ENCODE results near the gene SERHL2.

Gene SERHL2

GRCh38 chr22:42587588-42588175 lies 33.9 kb downstream of the SERHL2 start:
- ChIA-PET POLR2A (no interaction called here), CTCF (no interaction called here)
- no peak overlapping the region for H3K4me3 ChIP-seq (ENCODE audit: control insufficient read depth in 1 of 7, extremely low read depth in 1 of 7, insufficient read depth in 4 of 7, low read depth in 2 of 7, low read length in 6 of 7)
- WGBS (ENCODE audit: insufficient coverage): 87% methylated on average over 4 of the region's 5 CpGs
- no peak for DNase-seq
- no peak overlapping the region for H3K27ac ChIP-seq (ENCODE audit: insufficient read depth in 1 of 2, low read depth in 1 of 2, low read length in 2 of 2, poor library complexity in 1 of 2, severe bottlenecking in 2 of 2)
- no peaks in the 10 kb centered on the region for H3K27me3 ChIP-seq (replicated peaks in 2 of 5; ENCODE audit: control insufficient read depth in 4 of 5, insufficient read depth in 5 of 5, low read length in 4 of 5)
- H3K4me1 ChIP-seq (ENCODE audit: control extremely low read depth in 1 of 4, control insufficient read depth in 4 of 4, insufficient read depth in 4 of 4, low read length in 3 of 4): peaks cover 0 to 7% (median 0%) of the 10 kb centered on the region in 4 experiments
- peaks cover 17 to 84% (median 67%) of the 10 kb centered on the region in 4 experiments for H3K36me3 ChIP-seq (ENCODE audit: control insufficient read depth in 4 of 4, insufficient read depth in 4 of 4, low read length in 3 of 4)
- no peaks in the 10 kb centered on the region for H3K9me3 ChIP-seq (ENCODE audit: control extremely low read depth in 1 of 5, control insufficient read depth in 4 of 5, insufficient read depth in 2 of 5, low read depth in 1 of 5, low read length in 4 of 5)

DNA sequence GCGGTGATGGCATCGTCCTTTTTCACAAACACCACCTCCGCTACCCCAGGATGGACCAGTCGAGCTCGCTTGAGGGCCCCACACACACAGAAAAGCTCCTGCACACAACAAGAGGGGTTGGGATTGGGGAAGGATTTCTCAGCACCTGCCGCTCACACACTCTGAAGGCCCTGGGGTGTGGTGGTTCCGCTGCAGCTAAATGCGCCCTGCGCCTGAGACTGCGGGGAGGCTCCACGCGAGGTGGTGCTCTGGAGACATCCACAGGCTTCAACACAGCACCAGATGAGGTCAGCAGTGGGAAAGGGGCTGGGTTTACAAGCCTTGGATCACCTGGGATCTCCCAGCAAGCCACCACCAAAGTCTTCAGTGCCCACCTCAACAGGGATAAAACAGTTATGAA lies 38.2 kb downstream of the SERHL2 start:
- ChIA-PET CTCF (interaction anchor here (0.9 to 1.5 kb wide), 2 partner anchors 10 to 15 kb away, joined by 3 read pairs; no protein-coding TSS in a partner anchor), POLR2A (interaction anchor here (0.7 kb wide), 1 partner anchor 11 kb away, joined by 3 read pairs; no protein-coding TSS in a partner anchor)
- DNase-seq: no peak
- H3K4me3 ChIP-seq (ENCODE audit: control insufficient read depth in 1 of 7, extremely low read depth in 1 of 7, insufficient read depth in 4 of 7, low read depth in 2 of 7, low read length in 6 of 7): no peak overlapping the region
- H3K27me3 ChIP-seq (replicated peaks in 2 of 5; ENCODE audit: control insufficient read depth in 4 of 5, insufficient read depth in 5 of 5, low read length in 4 of 5): no peaks in the 10 kb centered on the region
- peaks cover 11 to 86% (median 65%) of the 10 kb centered on the region in 4 experiments for H3K36me3 ChIP-seq (ENCODE audit: control insufficient read depth in 4 of 4, insufficient read depth in 4 of 4, low read length in 3 of 4)
- H3K27ac ChIP-seq (ENCODE audit: insufficient read depth in 1 of 2, low read depth in 1 of 2, low read length in 2 of 2, poor library complexity in 1 of 2, severe bottlenecking in 2 of 2): no peak overlapping the region
- no peaks in the 10 kb centered on the region for H3K9me3 ChIP-seq (ENCODE audit: control extremely low read depth in 1 of 5, control insufficient read depth in 4 of 5, insufficient read depth in 2 of 5, low read depth in 1 of 5, low read length in 4 of 5)
- 96% methylated on average over 11 of the region's 12 CpGs for WGBS (ENCODE audit: insufficient coverage)
- H3K4me1 ChIP-seq (ENCODE audit: control extremely low read depth in 1 of 4, control insufficient read depth in 4 of 4, insufficient read depth in 4 of 4, low read length in 3 of 4): peaks cover 0 to 7% (median 0%) of the 10 kb centered on the region in 4 experiments

- POLR2A ChIA-PET: no interaction called here
- 95% methylated on average over 3 of the region's 3 CpGs for WGBS (ENCODE audit: insufficient coverage)
Measured at GRCh38 chr22:42595434-42595833, 41.7 kb downstream of the SERHL2 start.

GRCh38 chr22:42596336-42596735 lies 42.6 kb downstream of the SERHL2 start:
- Histone ChIP-seq H3K4me1 (ENCODE audit: control extremely low read depth in 1 of 4, control insufficient read depth in 4 of 4, insufficient read depth in 4 of 4, low read length in 3 of 4) (no peaks in the 10 kb centered on the region), H3K27ac (ENCODE audit: insufficient read depth in 1 of 2, low read depth in 1 of 2, low read length in 2 of 2, poor library complexity in 1 of 2, severe bottlenecking in 2 of 2) (no peak overlapping the region), H3K4me3 (ENCODE audit: control insufficient read depth in 1 of 7, extremely low read depth in 1 of 7, insufficient read depth in 4 of 7, low read depth in 2 of 7, low read length in 6 of 7) (no peak overlapping the region), H3K27me3 (replicated peaks in 2 of 5; ENCODE audit: control insufficient read depth in 4 of 5, insufficient read depth in 5 of 5, low read length in 4 of 5) (no peaks in the 10 kb centered on the region), H3K9me3 (ENCODE audit: control extremely low read depth in 1 of 5, control insufficient read depth in 4 of 5, insufficient read depth in 2 of 5, low read depth in 1 of 5, low read length in 4 of 5) (no peaks in the 10 kb centered on the region), H3K36me3 (ENCODE audit: control insufficient read depth in 4 of 4, insufficient read depth in 4 of 4, low read length in 3 of 4) (peaks cover 8 to 91% (median 62%) of the 10 kb centered on the region in 4 experiments)
- 95% methylated on average over 5 of the region's 5 CpGs for WGBS (ENCODE audit: insufficient coverage)
- ChIA-PET CTCF (interaction anchor here (0.9 kb wide), 1 partner anchor 11 kb away, joined by 3 read pairs; no protein-coding TSS in a partner anchor), POLR2A (no interaction called here)
- DNase-seq: no peak

More at GRCh38 chr22:42595434-42595833, 41.7 kb downstream of the SERHL2 start:
- no peak overlapping the region for H3K27ac ChIP-seq (ENCODE audit: insufficient read depth in 1 of 2, low read depth in 1 of 2, low read length in 2 of 2, poor library complexity in 1 of 2, severe bottlenecking in 2 of 2)
- H3K4me3 ChIP-seq (ENCODE audit: control insufficient read depth in 1 of 7, extremely low read depth in 1 of 7, insufficient read depth in 4 of 7, low read depth in 2 of 7, low read length in 6 of 7): no peak overlapping the region
- H3K4me1 ChIP-seq (ENCODE audit: control extremely low read depth in 1 of 4, control insufficient read depth in 4 of 4, insufficient read depth in 4 of 4, low read length in 3 of 4): no peaks in the 10 kb centered on the region
- peaks cover 8 to 89% (median 62%) of the 10 kb centered on the region in 4 experiments for H3K36me3 ChIP-seq (ENCODE audit: control insufficient read depth in 4 of 4, insufficient read depth in 4 of 4, low read length in 3 of 4)
- no peaks in the 10 kb centered on the region for H3K9me3 ChIP-seq (ENCODE audit: control extremely low read depth in 1 of 5, control insufficient read depth in 4 of 5, insufficient read depth in 2 of 5, low read depth in 1 of 5, low read length in 4 of 5)
- DNase-seq: no peak
- CTCF ChIA-PET: interaction anchor here (2.2 kb wide), 1 partner anchor 13 kb away, joined by 5 read pairs; no protein-coding TSS in a partner anchor
- H3K27me3 ChIP-seq (replicated peaks in 2 of 5; ENCODE audit: control insufficient read depth in 4 of 5, insufficient read depth in 5 of 5, low read length in 4 of 5): no peaks in the 10 kb centered on the region

- no peaks in the 10 kb centered on the region for H3K4me1 ChIP-seq (ENCODE audit: control extremely low read depth in 1 of 4, control insufficient read depth in 4 of 4, insufficient read depth in 4 of 4, low read length in 3 of 4)
- H3K4me3 ChIP-seq (ENCODE audit: control insufficient read depth in 1 of 7, extremely low read depth in 1 of 7, insufficient read depth in 4 of 7, low read depth in 2 of 7, low read length in 6 of 7): no peak overlapping the region
- WGBS (ENCODE audit: insufficient coverage): 97% methylated on average over 10 of the region's 11 CpGs
- peaks cover 9 to 91% (median 60%) of the 10 kb centered on the region in 4 experiments for H3K36me3 ChIP-seq (ENCODE audit: control insufficient read depth in 4 of 4, insufficient read depth in 4 of 4, low read length in 3 of 4)
- H3K27me3 ChIP-seq (replicated peaks in 2 of 5; ENCODE audit: control insufficient read depth in 4 of 5, insufficient read depth in 5 of 5, low read length in 4 of 5): no peaks in the 10 kb centered on the region
- ChIA-PET POLR2A (no interaction called here), CTCF (interaction anchor here (0.6 to 1.4 kb wide), 4 partner anchors 9 to 61 kb away, joined by 3 to 4 read pairs (median 3); no protein-coding TSS in a partner anchor)
- H3K9me3 ChIP-seq (ENCODE audit: control extremely low read depth in 1 of 5, control insufficient read depth in 4 of 5, insufficient read depth in 2 of 5, low read depth in 1 of 5, low read length in 4 of 5): no peaks in the 10 kb centered on the region
- no peak for DNase-seq
- no peak overlapping the region for H3K27ac ChIP-seq (ENCODE audit: insufficient read depth in 1 of 2, low read depth in 1 of 2, low read length in 2 of 2, poor library complexity in 1 of 2, severe bottlenecking in 2 of 2)
Measured at GRCh38 chr22:42596863-42597530, 43.2 kb downstream of the SERHL2 start.

GRCh38 chr22:42601879-42602465 lies 48.2 kb downstream of the SERHL2 start:
- Histone ChIP-seq H3K27ac (ENCODE audit: insufficient read depth in 1 of 2, low read depth in 1 of 2, low read length in 2 of 2, poor library complexity in 1 of 2, severe bottlenecking in 2 of 2) (no peak overlapping the region), H3K4me1 (ENCODE audit: control extremely low read depth in 1 of 4, control insufficient read depth in 4 of 4, insufficient read depth in 4 of 4, low read length in 3 of 4) (no peaks in the 10 kb centered on the region), H3K9me3 (ENCODE audit: control extremely low read depth in 1 of 5, control insufficient read depth in 4 of 5, insufficient read depth in 2 of 5, low read depth in 1 of 5, low read length in 4 of 5) (no peaks in the 10 kb centered on the region), H3K27me3 (replicated peaks in 2 of 5; ENCODE audit: control insufficient read depth in 4 of 5, insufficient read depth in 5 of 5, low read length in 4 of 5) (no peaks in the 10 kb centered on the region), H3K4me3 (ENCODE audit: control insufficient read depth in 1 of 7, extremely low read depth in 1 of 7, insufficient read depth in 4 of 7, low read depth in 2 of 7, low read length in 6 of 7) (no peak overlapping the region), H3K36me3 (ENCODE audit: control insufficient read depth in 4 of 4, insufficient read depth in 4 of 4, low read length in 3 of 4) (peaks cover 14 to 76% (median 59%) of the 10 kb centered on the region in 4 experiments)
- CTCF ChIA-PET: interaction anchor here (1.5 kb wide), 1 partner anchor 9 kb away, joined by 4 read pairs; no protein-coding TSS in a partner anchor
- 95% methylated on average over 4 of the region's 6 CpGs for WGBS (ENCODE audit: insufficient coverage)
- no peak for DNase-seq
- POLR2A ChIA-PET: interaction anchor here (1.0 kb wide), 1 partner anchor 10 kb away, joined by 3 read pairs; no protein-coding TSS in a partner anchor
